Uterus (tissue), 2 donors: Measurements from ENCODE around the gene PAFAH2.

Experiments
- CTCF ChIP-seq, 4 experiments: fragments of 200-600 bp in 2 of 4; fragments of 450-650 bp in 2 of 4; sonication (generic) in 2 of 4; IDR thresholded peaks; one replicate each; pipeline ENCODE4 v1.5.1; 2016 to 2019; ENCODE audit warnings: antibody characterized with exemption in 4 of 4, mild to moderate bottlenecking in 2 of 4, moderate library complexity in 1 of 4
- POLR2A ChIP-seq, 2 donors: fragments of 450-650 bp; IDR thresholded peaks; one replicate each; pipeline ENCODE4 v1.6.1; 2016; ENCODE audit warnings: antibody characterized with exemption in 2 of 2, mild to moderate bottlenecking in 1 of 2, moderate library complexity in 1 of 2

GRCh38 chr1:26044414-26044813, 46.6 kb upstream of the PAFAH2 start:
- TF ChIP-seq CTCF (IDR thresholded peaks at IDR 0.05), result no peak
- no peak for TF ChIP-seq POLR2A (IDR thresholded peaks at IDR 0.05)
